HCT116 (cell line): ENCODE measurements around the gene SCG5. TPM values are rescaled to one million over a fixed set of nuclear protein-coding genes. Genes with fewer than 3 reads are reported as not detected.

Source experiments
- ATAC-seq: fragments of 200-7000 bp; cut with Tn5 transposase; 2 replicates; pipeline ENCODE4 v1.9.1; 2020; ENCODE audit warnings: mild to moderate bottlenecking, moderate library complexity
- BruUV-seq: library from RNA; stranded (reverse); fragments of 400-500 nt; replicated peaks from 2 replicates; lab custom pipeline; 2021; lab: Mats Ljungman, UMichigan
- CTCF ChIA-PET: fragments of 300-600 bp; sonication (Branson Sonifier 250); formaldehyde crosslinking; loops from one replicate; lab custom pipeline; 2021; ENCODE audit warnings: antibody characterized with exemption; lab: Charles Lee
- POLR2A ChIA-PET: fragments of 300-600, 350-600 bp; sonication (Branson Sonifier 250); formaldehyde crosslinking; loops from one replicate; lab custom pipeline; 2021; ENCODE audit warnings: antibody characterized with exemption; lab: Charles Lee
- RAD21 ChIA-PET, 2 experiments: fragments of 300-600 bp; sonication (Branson Sonifier 250); formaldehyde crosslinking; loops; one replicate each; lab custom pipeline; 2023; ENCODE audit warnings: low total read pairs in 2 of 2; ENCODE audit not compliant: uncharacterized antibody in 2 of 2, unreplicated experiment in 2 of 2, low non-redundant PET in 1 of 2; lab: Charles Lee
- DNase-seq: peaks from one replicate; pipeline ENCODE4 v3.0.0-alpha.2; 2010; ENCODE audit warnings: low read depth, low spot score
- H2AFZ ChIP-seq: fragments of 200-600 bp; shearing (Covaris generic), sonication (generic); 2 replicates; pipeline ENCODE4 v1.6.1; 2017; ENCODE audit warnings: low read depth, mixed run types, mixed read lengths, antibody characterized with exemption, low read length; ENCODE audit not compliant: poor library complexity, severe bottlenecking
- H3K27ac ChIP-seq: 2 replicates; pipeline ENCODE4 v1.5.1; 2012; ENCODE audit warnings: low read depth, low read length
- H3K27me3 ChIP-seq: fragments of 200-600 bp; sonication (generic); 2 replicates; pipeline ENCODE4 v1.6.1; 2016; ENCODE audit warnings: mixed run types, low read length, mixed read lengths; ENCODE audit not compliant: insufficient read depth
- H3K36me3 ChIP-seq, 2 experiments: fragments of 200-500 bp in 1 of 2; fragments of 200-600 bp in 1 of 2; sonication (Bioruptor generic) in 1 of 2; sonication (generic) in 1 of 2; 2 replicates each; pipeline versions ENCODE4 v1.5.1 to v1.6.1; 2014 to 2016; ENCODE audit warnings: low read length in 2 of 2, inconsistent platforms in 1 of 2, mixed read lengths in 1 of 2, mixed run types in 1 of 2; ENCODE audit not compliant: insufficient read depth in 2 of 2, control insufficient read depth in 1 of 2
- H3K4me1 ChIP-seq, 2 experiments: fragments of 200-600 bp in 1 of 2; sonication (generic) in 1 of 2; 2 replicates each; pipeline versions ENCODE4 v1.5.1 to v1.6.1; 2012 to 2017; ENCODE audit warnings: low read length in 2 of 2, inconsistent platforms in 1 of 2, mild to moderate bottlenecking in 1 of 2, mixed read lengths in 1 of 2, mixed run types in 1 of 2, moderate library complexity in 1 of 2; ENCODE audit not compliant: insufficient read depth in 2 of 2, control insufficient read depth in 1 of 2
- H3K4me2 ChIP-seq: fragments of 200-600 bp; sonication (generic); 2 replicates; pipeline ENCODE4 v1.6.1; 2017; ENCODE audit warnings: mixed run types, low read length, mixed read lengths
- H3K4me3 ChIP-seq, 2 experiments: fragments of 200-600 bp in 1 of 2; sonication (generic) in 1 of 2; replicated peaks in 1 of 2; 2 replicates each; pipeline ENCODE4 v1.5.1; 2011 to 2016; ENCODE audit warnings: low read length in 2 of 2, control low read depth in 1 of 2, low read depth in 1 of 2, mild to moderate bottlenecking in 1 of 2, mixed read lengths in 1 of 2, mixed run types in 1 of 2
- H3K79me2 ChIP-seq: fragments of 200-600 bp; sonication (generic); 2 replicates; pipeline ENCODE4 v1.6.1; 2017; ENCODE audit warnings: mild to moderate bottlenecking, mixed run types, low read length, moderate library complexity, mixed read lengths; ENCODE audit not compliant: insufficient read depth
- H3K9ac ChIP-seq: fragments of 200-600 bp; sonication (generic); 2 replicates; pipeline ENCODE4 v1.6.1; 2016; ENCODE audit warnings: low read length, mixed read lengths
- H3K9me2 ChIP-seq: fragments of 200-600 bp; sonication (generic), shearing (Covaris generic); 2 replicates; pipeline ENCODE4 v1.6.1; 2017; ENCODE audit warnings: mixed run types, mild to moderate bottlenecking, moderate library complexity; ENCODE audit not compliant: insufficient read depth
- H3K9me3 ChIP-seq, 2 experiments: fragments of 200-500 bp in 1 of 2; fragments of 200-600 bp in 1 of 2; sonication (Bioruptor generic) in 1 of 2; sonication (generic) in 1 of 2; 2 replicates each; pipeline ENCODE4 v1.6.1; 2014 to 2017; ENCODE audit warnings: low read length in 2 of 2, mixed read lengths in 2 of 2, inconsistent platforms in 1 of 2, low read depth in 1 of 2, mild to moderate bottlenecking in 1 of 2, mixed run types in 1 of 2, moderate library complexity in 1 of 2; ENCODE audit not compliant: control insufficient read depth in 1 of 2, insufficient read depth in 1 of 2
- H4K20me1 ChIP-seq: fragments of 200-600 bp; sonication (generic), shearing (Covaris generic); 2 replicates; pipeline ENCODE4 v1.6.1; 2017; ENCODE audit warnings: mixed run types, mild to moderate bottlenecking, moderate library complexity; ENCODE audit not compliant: insufficient read depth
- CBX3 ChIP-seq: IDR thresholded peaks from 2 replicates; pipeline ENCODE4 v1.6.1; 2012; ENCODE audit warnings: low read depth
- EGR1 ChIP-seq: IDR thresholded peaks from 2 replicates; pipeline ENCODE4 v1.6.1; 2012; ENCODE audit warnings: low read depth
- EZH2 ChIP-seq: fragments of 200-600 bp; sonication (generic); IDR thresholded peaks from 2 replicates; pipeline ENCODE4 v1.6.1; 2017; ENCODE audit warnings: antibody characterized with exemption, mixed run types
- POLR2AphosphoS5 ChIP-seq: IDR thresholded peaks from 2 replicates; pipeline ENCODE4 v1.6.1; 2011; ENCODE audit warnings: mild to moderate bottlenecking, low read depth, low read length, moderate library complexity
- SRF ChIP-seq: IDR thresholded peaks from 2 replicates; pipeline ENCODE4 v1.6.1; 2012; ENCODE audit warnings: low read depth
- ZBTB33 ChIP-seq: IDR thresholded peaks from 2 replicates; pipeline ENCODE4 v1.6.1; 2011; ENCODE audit warnings: mild to moderate bottlenecking, low read length, moderate library complexity; ENCODE audit not compliant: insufficient replicate concordance; ENCODE audit errors: extremely low read depth
- ZFX ChIP-seq: fragments of 450-650 bp; IDR thresholded peaks from 2 replicates; pipeline ENCODE4 v1.6.1; 2017
- ZNF274 ChIP-seq: fragments of 200-500 bp; sonication (Bioruptor generic); IDR thresholded peaks from 2 replicates; pipeline ENCODE4 v1.6.1; 2014; ENCODE audit warnings: mild to moderate bottlenecking, low read depth, low read length, inconsistent platforms
- intact Hi-C: fragments of 100-400 bp; cut with micrococcal nuclease; formaldehyde crosslinking; loops from 2 replicates; pipeline ENCODE4 v1.10.0; 2022
- total RNA-seq: library from RNA; stranded (reverse); gene quantifications from one replicate; pipeline ENCODE4 v1.2.1, GENCODE V29; 2021; ENCODE audit not compliant: unreplicated experiment

Gene SCG5
- total RNA-seq, 1 experiment from 2014 or later: 1.7 TPM

DNA sequence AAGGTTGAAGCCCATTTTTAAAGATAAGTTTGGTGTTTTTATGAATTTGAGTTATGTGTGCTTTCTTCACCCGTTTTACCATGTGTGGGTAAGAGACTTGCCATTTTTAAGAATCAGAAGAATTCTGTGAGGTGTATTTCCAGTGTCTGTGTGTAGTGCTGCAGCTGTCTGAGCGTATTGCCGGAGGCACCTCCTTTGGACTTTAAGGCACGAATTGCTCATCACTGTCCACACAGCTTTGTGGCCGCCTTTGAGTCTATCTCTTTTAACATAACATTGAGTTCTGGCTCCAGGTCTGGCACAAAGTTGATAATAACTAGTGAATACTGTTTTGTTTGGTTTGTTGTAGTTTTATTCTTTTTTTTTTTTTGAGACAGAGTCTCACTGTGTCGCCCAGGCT is 25.8 kb downstream of the SCG5 start (continued):
- no peak for TF ChIP-seq EZH2

GRCh38 chr15:32668942-32669341 is 27.4 kb downstream of the SCG5 start:
- RAD21 ChIA-PET: no interaction called here
- Histone ChIP-seq H3K4me2 (no peak overlapping the region), H3K9ac (no peak overlapping the region), H3K36me3 (peaks cover 0 to 4% of the 10 kb centered on the region in 2 experiments; a peak in 2 of 4 replicates), H3K9me2 (no peaks in the 10 kb centered on the region), H2AFZ (no peak overlapping the region), H3K79me2 (no peaks in the 10 kb centered on the region), H3K4me1 (no peaks in the 10 kb centered on the region), H3K9me3 (no peaks in the 10 kb centered on the region), H3K4me3 (no peak overlapping the region), H3K27me3 (no peaks in the 10 kb centered on the region), H3K27ac (no peak overlapping the region), H4K20me1 (no peaks in the 10 kb centered on the region)
- CTCF ChIA-PET: interaction anchor here (1.0 to 1.2 kb wide), 2 partner anchors 8 to 325 kb away, joined by 3 read pairs; no protein-coding TSS in a partner anchor
- BruUV-seq: no TSS peak
- DNase-seq (no peak), ATAC-seq (no peak)
- POLR2A ChIA-PET: no interaction called here
- TF ChIP-seq ZFX (no peak), ZBTB33 (no peak), EGR1 (no peak), SRF (no peak), CBX3 (no peak), ZNF274 (no peak), POLR2AphosphoS5 (no peak)
- intact Hi-C loops: loop anchor here (5.0 kb wide), 2 partner anchors 288 to 328 kb away; no protein-coding TSS in a partner anchor
